ENCODE data around the gene THSD7A.

Gene THSD7A

GRCh38 chr7:11848251-11848650 is 16.3 kb upstream of the THSD7A start:
- DNase-seq (ENCODE audit: low spot score), result no peak
- TF ChIP-seq CTCF (IDR thresholded peaks at IDR 0.05; ENCODE audit: extremely low read depth, missing control alignments), result no peak

- no peak for TF ChIP-seq CTCF (IDR thresholded peaks at IDR 0.05; ENCODE audit: extremely low read depth, missing control alignments)
- no peak for DNase-seq (ENCODE audit: low spot score)
Measured at GRCh38 chr7:11847336-11847735, 15.3 kb upstream of the THSD7A start.

GRCh38 chr7:11846361-11846955 is 14.5 kb upstream of the THSD7A start:
- DNase-seq (ENCODE audit: low spot score), result no peak
- no peak for TF ChIP-seq CTCF (IDR thresholded peaks at IDR 0.05; ENCODE audit: extremely low read depth, missing control alignments)

GRCh38 chr7:11843113-11843765 is 11.2 kb upstream of the THSD7A start:
- DNase-seq (ENCODE audit: low spot score), result no peak
- no peak for TF ChIP-seq CTCF (IDR thresholded peaks at IDR 0.05; ENCODE audit: extremely low read depth, missing control alignments)

GRCh38 chr7:11841657-11842056 is 9.7 kb upstream of the THSD7A start:
- no peak for DNase-seq (ENCODE audit: low spot score)
- no peak for TF ChIP-seq CTCF (IDR thresholded peaks at IDR 0.05; ENCODE audit: extremely low read depth, missing control alignments)

- DNase-seq (ENCODE audit: low spot score), result no peak
- TF ChIP-seq CTCF (IDR thresholded peaks at IDR 0.05; ENCODE audit: extremely low read depth, missing control alignments), result no peak
Measured at GRCh38 chr7:11835260-11835659, 3.3 kb upstream of the THSD7A start.

GRCh38 chr7:11833431-11833830 is 1.4 kb upstream of the THSD7A start:
- no peak for TF ChIP-seq CTCF (IDR thresholded peaks at IDR 0.05; ENCODE audit: extremely low read depth, missing control alignments)
- no peak for DNase-seq (ENCODE audit: low spot score)

Measured in GM20000 (cell line).